Adipocyte (in vitro differentiated cells): ENCODE data around the gene ACBD6.

Experiments
- DNase-seq: peaks from one replicate; pipeline ENCODE4 v3.0.0-alpha.2; 2015; ENCODE audit warnings: low read depth
- H3K27me3 ChIP-seq: replicated peaks from 2 replicates; pipeline ENCODE4 v1.7.0; 2013; ENCODE audit warnings: mild to moderate bottlenecking, low read length, moderate library complexity; ENCODE audit not compliant: control insufficient read depth, insufficient read depth
- H3K36me3 ChIP-seq: 2 replicates; pipeline ENCODE4 v1.7.0; 2013; ENCODE audit warnings: low read length, mild to moderate bottlenecking, moderate library complexity; ENCODE audit not compliant: control insufficient read depth, insufficient read depth, severe bottlenecking
- H3K4me1 ChIP-seq: 2 replicates; pipeline ENCODE4 v1.7.0; 2013; ENCODE audit warnings: mild to moderate bottlenecking, low read length, moderate library complexity; ENCODE audit not compliant: control insufficient read depth, insufficient read depth
- H3K4me3 ChIP-seq: 2 replicates; pipeline ENCODE4 v1.7.0; 2013; ENCODE audit warnings: mild to moderate bottlenecking, low read length, moderate library complexity
- H3K9ac ChIP-seq: 2 replicates; pipeline ENCODE4 v1.7.0; 2013; ENCODE audit warnings: mild to moderate bottlenecking, low read length, moderate library complexity
- H3K9me3 ChIP-seq: 2 replicates; pipeline ENCODE4 v1.7.0; 2013; ENCODE audit warnings: mild to moderate bottlenecking, low read length, moderate library complexity; ENCODE audit not compliant: control insufficient read depth

The ACBD6 gene

DNA sequence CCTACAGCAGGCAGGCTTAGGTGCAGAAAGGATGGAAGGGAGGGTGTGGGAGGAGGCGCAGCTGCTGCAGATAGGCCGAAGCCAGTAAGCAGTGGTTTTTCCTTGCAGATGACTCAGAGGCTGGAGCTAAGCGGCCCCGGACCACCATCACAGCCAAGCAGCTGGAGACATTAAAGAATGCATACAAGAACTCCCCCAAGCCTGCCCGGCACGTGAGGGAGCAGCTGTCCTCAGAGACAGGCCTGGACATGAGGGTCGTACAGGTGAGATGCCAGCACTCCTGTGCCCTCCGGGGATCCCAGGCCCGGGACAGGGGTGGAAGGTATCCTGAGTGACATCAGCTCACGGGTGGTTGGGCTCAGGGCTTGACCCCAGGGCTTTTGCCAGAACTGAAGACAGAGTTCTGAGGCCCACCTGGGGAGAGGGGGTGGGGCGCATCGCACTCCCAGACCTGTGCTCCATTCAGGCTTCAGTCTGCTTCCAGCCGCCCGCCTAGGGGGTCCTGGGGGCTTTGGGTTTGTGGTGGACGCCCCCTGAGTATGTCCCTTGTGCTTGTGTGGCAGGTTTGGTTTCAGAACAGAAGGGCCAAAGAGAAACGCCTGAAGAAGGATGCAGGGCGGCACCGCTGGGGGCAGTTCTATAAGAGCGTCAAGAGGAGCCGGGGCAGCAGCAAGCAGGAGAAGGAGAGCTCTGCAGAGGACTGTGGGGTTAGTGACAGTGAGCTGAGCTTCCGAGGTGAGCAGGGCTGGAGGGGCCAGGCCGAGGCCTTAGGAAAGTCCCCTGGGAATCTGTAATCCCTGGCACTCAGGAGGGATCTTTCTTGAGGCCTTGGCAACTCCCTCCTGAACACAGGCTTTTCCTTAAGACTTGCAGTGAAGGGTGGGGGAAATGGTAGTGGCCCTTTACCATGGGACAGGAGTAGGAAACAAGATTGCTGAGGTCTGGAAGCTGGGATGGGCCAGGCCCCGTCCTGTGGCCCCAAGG is 230.8 kb downstream of the ACBD6 start:
- peak; percentile 39 for DNase-seq
- H3K9me3 ChIP-seq = no peaks in the 10 kb centered on the region
- H3K9ac ChIP-seq = no peak overlapping the region
- H3K4me3 ChIP-seq = no peak overlapping the region
- peaks cover 4% of the 10 kb centered on the region for H3K4me1 ChIP-seq
- H3K27me3 ChIP-seq = no peaks in the 10 kb centered on the region
- H3K36me3 ChIP-seq = peaks cover 13% of the 10 kb centered on the region

DNA sequence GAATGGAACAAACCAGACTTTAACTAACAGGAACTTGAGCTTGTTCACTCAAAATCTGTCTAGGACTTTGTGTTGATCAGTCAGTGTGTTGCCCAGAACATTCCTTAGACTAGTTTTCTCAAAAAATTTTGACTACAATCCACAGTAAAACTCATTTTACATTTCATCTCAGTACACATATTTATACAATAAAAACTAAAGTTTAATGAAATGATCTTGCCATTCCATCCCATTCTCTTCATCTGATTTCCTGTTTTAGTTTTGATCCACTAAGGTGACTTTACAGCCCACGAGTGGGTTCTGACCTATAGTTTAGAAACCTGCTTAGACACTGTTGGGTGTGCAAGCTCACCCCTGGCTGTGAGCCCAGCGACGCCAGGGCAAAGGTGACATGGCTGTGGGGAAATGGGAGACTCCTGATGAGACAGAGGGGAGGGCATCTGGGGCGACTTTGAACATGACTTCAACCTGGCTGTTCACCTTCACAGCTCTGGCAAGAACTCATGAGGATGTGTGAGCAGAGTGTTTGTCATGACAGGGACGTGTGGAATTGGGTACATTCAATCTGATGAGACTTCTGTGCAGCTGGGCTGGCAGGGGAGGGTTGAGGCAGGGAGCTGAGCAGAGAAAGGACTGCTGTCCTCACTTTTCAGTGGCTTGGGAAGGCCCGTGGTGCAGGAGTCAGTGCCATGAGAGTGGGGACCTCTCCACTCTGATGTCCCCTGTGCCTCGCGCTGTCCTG is 231.7 kb downstream of the ACBD6 start:
- H3K9ac ChIP-seq = no peak overlapping the region
- DNase-seq = no peak
- no peaks in the 10 kb centered on the region for H3K27me3 ChIP-seq
- peaks cover 4% of the 10 kb centered on the region for H3K4me1 ChIP-seq
- H3K4me3 ChIP-seq = no peak overlapping the region
- no peaks in the 10 kb centered on the region for H3K9me3 ChIP-seq
- peaks cover 13% of the 10 kb centered on the region for H3K36me3 ChIP-seq

DNA sequence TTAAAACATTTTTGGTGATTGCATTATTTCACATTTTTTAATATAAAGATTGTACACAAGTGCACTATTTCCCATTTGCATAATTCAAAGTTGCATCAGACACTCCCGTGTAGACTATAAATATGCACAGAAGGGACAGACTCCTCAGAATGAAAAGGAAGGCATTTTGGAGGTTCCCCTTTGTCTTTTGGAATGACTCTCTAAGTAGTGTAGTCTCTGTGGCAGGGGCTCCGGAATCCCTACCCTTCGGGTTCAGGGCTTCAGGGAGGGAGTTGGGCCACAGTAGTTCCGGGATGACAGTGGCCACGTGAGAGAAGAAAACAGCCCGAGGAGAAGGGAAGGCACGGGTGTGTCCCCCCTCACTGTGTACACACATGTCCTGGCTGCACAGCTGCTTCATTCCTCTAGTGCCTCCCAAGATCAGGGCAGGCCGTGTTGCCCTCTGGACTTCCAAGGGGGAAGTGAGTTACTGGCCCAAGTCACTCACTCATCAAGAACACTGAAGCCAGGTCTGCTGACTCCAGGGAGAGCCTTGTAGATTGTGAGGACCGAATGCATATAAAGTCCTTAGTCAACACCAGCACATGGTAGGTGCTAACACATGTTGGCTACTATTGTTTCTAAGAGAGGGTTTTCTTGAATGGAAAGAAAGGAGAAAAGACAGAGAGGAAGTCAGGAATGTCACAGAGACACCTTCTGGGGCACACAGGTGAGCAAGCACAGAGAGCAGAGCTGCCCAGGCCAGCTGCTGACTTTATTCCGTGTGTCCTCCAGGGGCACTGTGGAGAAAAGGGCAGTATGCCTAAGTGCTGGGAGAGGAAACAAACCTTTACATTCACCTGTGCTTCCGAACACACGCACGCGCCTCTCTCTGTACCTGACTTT is 232.5 kb downstream of the ACBD6 start:
- no peak overlapping the region for H3K4me3 ChIP-seq
- H3K9me3 ChIP-seq = no peaks in the 10 kb centered on the region
- H3K27me3 ChIP-seq = peaks cover 7% of the 10 kb centered on the region
- no peak overlapping the region for H3K9ac ChIP-seq
- peaks cover 4% of the 10 kb centered on the region for H3K4me1 ChIP-seq
- H3K36me3 ChIP-seq = peaks cover 7% of the 10 kb centered on the region
- no peak for DNase-seq

DNA sequence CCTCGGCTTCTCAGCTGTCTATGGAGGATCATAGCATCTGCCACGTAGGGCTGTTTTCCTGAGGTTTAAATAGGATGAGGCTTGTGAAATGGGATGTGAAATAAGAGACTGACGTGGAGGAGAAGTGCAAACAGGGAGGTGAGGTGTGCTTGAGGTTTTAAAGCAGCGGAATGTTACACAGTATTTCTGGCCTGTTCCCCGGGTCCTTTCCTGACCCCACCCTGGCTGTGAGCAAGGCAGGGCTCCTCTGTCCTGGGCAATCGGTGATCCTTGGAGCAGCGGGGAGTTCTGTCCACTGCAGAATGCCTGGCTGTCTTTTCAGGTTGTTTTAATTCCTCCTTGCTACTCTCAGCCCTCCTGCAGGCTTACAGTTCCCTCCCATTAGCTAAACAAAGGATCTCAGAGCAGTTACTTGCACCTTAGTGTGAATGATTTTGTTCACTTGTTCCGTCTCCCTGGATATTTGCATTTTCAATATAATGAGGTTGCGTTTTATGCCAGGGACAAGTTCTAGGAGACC is 233.8 kb downstream of the ACBD6 start:
- Histone ChIP-seq H3K9me3 (no peaks in the 10 kb centered on the region), H3K4me1 (peaks cover 4% of the 10 kb centered on the region), H3K9ac (no peak overlapping the region), H3K4me3 (no peak overlapping the region), H3K27me3 (peaks cover 12% of the 10 kb centered on the region), H3K36me3 (peaks cover 2% of the 10 kb centered on the region)
- DNase-seq = no peak

DNA sequence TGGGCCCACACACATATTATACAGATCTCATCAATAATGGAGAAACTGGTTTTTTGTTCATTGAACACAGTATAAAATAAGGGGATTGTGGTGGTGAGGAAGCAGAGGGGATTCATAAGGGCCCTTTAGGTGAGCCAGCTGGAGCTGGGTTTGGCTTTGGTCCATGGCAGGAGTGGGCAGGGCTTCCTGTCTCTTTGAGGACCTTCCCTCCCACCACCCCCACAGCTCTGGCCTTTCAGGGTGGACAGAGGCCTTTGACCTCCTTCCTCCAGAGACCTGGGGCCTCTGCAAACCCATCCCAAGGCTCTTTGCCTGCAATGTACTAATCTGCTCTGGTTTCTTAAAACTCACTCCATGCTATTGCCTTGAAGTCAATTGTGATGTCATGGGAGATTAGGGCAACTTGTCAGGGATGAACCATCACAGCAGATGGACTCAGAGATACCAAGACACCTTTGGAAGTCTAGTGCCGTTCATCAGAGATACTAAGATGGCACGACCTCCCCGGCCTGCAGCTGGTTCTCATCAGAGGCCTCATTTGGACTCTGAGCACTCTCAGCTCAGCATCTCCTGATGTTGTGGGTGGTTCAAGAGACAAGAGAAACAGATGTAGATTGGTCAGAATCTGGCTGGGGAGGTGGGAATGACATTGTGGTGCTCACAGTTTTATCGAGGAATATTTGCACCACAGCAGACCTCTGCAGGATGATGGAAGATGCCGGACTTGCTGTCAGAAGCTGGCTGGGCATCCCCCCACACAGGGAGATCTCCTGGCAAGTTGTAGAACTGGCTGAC is 234.4 kb downstream of the ACBD6 start:
- no peak overlapping the region for H3K4me3 ChIP-seq
- no peaks in the 10 kb centered on the region for H3K36me3 ChIP-seq
- DNase-seq = no peak
- H3K4me1 ChIP-seq = peaks cover 5% of the 10 kb centered on the region
- no peaks in the 10 kb centered on the region for H3K9me3 ChIP-seq
- no peak overlapping the region for H3K9ac ChIP-seq
- H3K27me3 ChIP-seq = peaks cover 18% of the 10 kb centered on the region

DNA sequence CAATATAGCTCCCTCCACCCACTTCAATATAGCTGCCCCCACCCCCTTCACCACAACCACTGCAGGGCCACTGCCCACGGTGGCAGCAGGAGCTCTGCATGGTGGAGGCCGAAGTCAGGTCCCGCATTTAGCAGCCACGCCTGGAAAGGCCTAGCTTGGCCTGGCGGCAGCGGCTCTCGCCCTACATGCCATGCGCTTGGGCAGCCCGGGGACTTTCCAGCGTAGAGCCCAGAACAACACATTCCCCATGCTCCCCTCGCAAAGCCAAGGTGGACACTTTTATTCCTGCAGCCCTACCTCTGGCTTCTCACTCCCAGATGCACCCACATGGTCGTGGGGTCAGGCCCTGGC is 235.2 kb downstream of the ACBD6 start:
- Histone ChIP-seq H3K9ac (no peak overlapping the region), H3K27me3 (peaks cover 23% of the 10 kb centered on the region), H3K4me3 (no peak overlapping the region), H3K36me3 (no peaks in the 10 kb centered on the region), H3K9me3 (no peaks in the 10 kb centered on the region), H3K4me1 (peaks cover 9% of the 10 kb centered on the region)
- DNase-seq = no peak

DNA sequence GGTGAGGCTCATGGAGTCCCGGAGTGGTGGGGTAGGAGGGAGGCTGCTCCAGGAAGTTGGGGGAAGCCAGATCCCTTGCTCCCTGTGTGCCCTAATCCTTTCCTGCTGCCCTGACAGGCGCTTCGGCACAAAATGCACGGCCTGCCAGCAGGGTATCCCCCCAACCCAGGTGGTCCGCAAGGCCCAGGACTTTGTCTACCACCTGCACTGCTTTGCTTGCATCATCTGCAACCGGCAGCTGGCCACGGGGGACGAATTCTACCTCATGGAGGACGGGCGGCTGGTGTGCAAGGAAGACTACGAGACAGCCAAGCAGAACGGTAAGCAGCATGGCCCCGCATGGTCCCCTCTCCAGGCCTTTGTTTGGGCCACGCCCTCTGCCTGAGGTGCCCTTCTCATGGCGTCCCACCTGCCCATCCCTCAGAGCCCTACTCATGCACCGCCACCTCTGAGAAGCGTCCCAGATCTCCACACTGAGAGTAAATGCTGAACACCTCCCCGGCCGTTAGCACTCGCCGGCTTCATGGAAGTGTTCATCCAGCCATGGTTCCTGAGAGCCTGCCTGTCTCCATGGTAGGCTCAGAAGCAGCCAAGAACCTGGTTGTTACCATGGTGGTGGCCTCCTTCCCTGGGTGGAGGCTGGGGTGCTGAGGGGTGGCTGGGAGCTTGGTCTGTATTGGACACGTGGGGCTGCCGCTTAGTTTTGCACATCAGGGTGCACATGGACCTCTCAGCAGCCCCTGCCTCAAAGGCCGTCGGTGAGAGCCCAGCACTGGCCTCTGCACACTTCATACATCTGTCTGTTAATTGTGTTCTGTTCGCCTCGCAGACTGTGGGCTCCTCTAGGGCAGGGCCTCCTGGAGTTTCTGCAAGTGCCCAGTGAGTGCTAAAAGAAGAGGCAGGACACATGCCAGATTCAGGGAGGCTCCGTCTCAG is 235.8 kb downstream of the ACBD6 start:
- Histone ChIP-seq H3K36me3 (no peaks in the 10 kb centered on the region), H3K9ac (no peak overlapping the region), H3K4me3 (no peak overlapping the region), H3K27me3 (peaks cover 23% of the 10 kb centered on the region), H3K9me3 (no peaks in the 10 kb centered on the region), H3K4me1 (peaks cover 9% of the 10 kb centered on the region)
- no peak for DNase-seq

DNA sequence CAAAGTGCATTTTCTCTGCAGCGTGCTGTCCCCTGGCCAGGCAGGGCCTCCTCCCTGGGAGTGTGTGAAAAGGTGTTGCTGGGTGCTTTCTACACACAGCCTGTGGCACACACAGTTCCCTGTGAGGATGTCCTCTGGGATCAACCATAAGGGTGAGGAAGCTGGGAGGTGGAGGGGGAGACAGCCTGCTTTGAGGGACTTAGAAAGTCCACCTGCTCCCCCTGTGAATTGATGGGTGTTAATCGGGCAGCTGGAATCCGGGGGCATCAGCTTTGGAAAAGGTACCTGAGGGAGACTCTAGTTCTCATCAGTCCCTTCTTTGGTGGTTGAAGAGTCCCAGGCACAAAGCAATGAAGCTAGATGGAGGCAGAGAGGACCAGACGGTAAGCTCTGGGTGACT is 236.5 kb downstream of the ACBD6 start:
- Histone ChIP-seq H3K9me3 (no peaks in the 10 kb centered on the region), H3K9ac (no peak overlapping the region), H3K27me3 (peaks cover 23% of the 10 kb centered on the region), H3K4me1 (peaks cover 7% of the 10 kb centered on the region), H3K4me3 (no peak overlapping the region), H3K36me3 (no peaks in the 10 kb centered on the region)
- DNase-seq = no peak

DNA sequence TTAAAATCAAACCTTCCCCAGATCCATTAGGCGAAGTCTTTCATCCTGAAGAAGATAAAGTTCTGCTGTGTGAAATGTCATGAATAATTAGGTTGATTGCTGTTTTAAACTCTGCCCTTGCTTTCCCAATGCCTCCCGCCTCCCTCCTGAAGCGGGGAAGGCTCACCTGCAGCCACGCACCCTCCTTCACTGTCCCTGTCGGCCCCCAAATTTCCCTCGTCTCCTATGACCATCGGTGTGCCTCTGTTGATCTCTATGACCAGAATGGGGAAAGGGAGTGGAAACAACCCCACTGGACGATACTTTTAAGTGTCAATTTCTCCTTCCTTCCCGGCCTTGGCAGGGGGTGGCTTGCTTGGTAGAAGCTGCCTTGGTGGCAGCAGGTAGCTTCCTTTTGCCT is 237.2 kb downstream of the ACBD6 start:
- Histone ChIP-seq H3K4me3 (no peak overlapping the region), H3K9ac (no peak overlapping the region), H3K4me1 (peaks cover 6% of the 10 kb centered on the region), H3K27me3 (peaks cover 29% of the 10 kb centered on the region), H3K36me3 (no peaks in the 10 kb centered on the region), H3K9me3 (no peaks in the 10 kb centered on the region)
- no peak for DNase-seq
